Lower leg skin (tissue), 4 donors: ENCODE measurements around the gene TOP1. TPM values are rescaled to one million over a fixed set of nuclear protein-coding genes. Genes with fewer than 3 reads are reported as not detected.

Experiments
- DNase-seq, 2 donors: peaks; one replicate each; pipeline ENCODE4 v3.0.0-alpha.2; 2019; ENCODE audit warnings: low spot score in 2 of 2
- H3K4me3 ChIP-seq: fragments of 200-600 bp; sonication (generic); 2 replicates; pipeline ENCODE4 v1.5.1; 2017; ENCODE audit warnings: mild to moderate bottlenecking, low read depth; ENCODE audit not compliant: poor library complexity, severe bottlenecking
- POLR2A ChIP-seq, 2 donors: fragments of 450-650 bp; IDR thresholded peaks; one replicate each; pipeline ENCODE4 v1.6.1; 2016 to 2017; ENCODE audit warnings: antibody characterized with exemption in 2 of 2, mild to moderate bottlenecking in 1 of 2, moderate library complexity in 1 of 2
- whole genome bisulfite sequencing, 2 donors: methylation state at CpG; one replicate each; pipeline ENCODE4 v1.1.5; 2018; 5-methylcytosine and 5-hydroxymethylcytosine counted together
- intact Hi-C: fragments of 100-400 bp; cut with DNase I; formaldehyde crosslinking; loops from one replicate; pipeline ENCODE4 v1.15.0; 2023; ENCODE audit warnings: low total_unique reads
- total RNA-seq, 4 donors: library from RNA; depleted of rRNA; stranded (reverse); fragments of >200 nt; gene quantifications; one replicate each; pipeline ENCODE4 v1.1.0, GENCODE V29; 2016
- TF ChIP-seq, protein P1 (sequence below), 3 donors: fragments of 450-650 bp; IDR thresholded peaks; one replicate each; pipeline ENCODE4 v1.5.1; 2016; ENCODE audit warnings: antibody characterized with exemption in 3 of 3, mild to moderate bottlenecking in 3 of 3, moderate library complexity in 2 of 3

Gene TOP1
- total RNA-seq, 4 donors from 2014 or later = 29.8 to 37.1 (median 31.9) TPM

DNA sequence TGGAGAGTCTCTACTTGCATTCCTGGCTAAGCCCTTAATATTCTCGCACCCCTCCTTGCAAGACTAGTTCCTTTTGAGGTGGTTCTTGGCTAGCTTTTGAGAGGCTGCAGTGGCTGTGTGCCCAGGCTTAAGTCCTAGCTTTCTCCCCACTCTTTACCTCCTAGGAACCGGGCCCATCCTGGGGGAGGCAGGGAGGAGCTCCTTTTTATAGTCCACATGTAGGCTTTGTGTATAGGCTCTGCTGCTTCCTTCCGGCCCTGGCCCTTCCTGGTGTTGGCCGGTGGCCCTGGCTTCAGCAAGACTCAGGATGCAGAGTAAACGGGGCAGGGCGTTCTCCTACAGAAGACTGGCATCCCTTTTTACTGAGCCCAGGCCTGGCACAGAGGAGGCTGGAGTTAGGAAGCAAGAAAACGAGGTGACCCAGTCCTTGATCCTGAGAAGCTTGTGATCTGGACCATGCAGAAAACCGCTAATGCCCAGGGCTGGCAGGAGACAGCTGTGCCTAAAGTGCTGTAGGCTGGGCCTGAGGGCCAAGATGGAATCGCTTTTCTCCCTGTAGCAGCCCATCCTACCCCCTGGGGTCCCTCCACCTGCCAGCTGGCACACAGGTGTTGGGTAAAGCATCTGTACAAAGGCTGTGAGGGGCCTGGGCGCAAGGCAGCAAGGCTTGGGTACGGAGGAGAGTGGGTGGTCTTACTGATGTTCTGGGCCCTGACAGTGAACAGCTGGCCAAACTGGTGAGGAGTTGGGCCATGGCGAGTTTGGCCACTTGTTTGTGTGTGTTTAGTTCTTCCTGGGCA, 117.4 kb downstream of the TOP1 start:
- intact Hi-C loops = no loop called here
- DNase-seq = no peak
- 38 to 53% methylated on average over 12 of the region's 12 CpGs for WGBS, 2 donors
- no peak overlapping the region for H3K4me3 ChIP-seq
- no peak for TF ChIP-seq POLR2A (IDR thresholded peaks at IDR 0.05)
- TF ChIP-seq, protein P1, sequence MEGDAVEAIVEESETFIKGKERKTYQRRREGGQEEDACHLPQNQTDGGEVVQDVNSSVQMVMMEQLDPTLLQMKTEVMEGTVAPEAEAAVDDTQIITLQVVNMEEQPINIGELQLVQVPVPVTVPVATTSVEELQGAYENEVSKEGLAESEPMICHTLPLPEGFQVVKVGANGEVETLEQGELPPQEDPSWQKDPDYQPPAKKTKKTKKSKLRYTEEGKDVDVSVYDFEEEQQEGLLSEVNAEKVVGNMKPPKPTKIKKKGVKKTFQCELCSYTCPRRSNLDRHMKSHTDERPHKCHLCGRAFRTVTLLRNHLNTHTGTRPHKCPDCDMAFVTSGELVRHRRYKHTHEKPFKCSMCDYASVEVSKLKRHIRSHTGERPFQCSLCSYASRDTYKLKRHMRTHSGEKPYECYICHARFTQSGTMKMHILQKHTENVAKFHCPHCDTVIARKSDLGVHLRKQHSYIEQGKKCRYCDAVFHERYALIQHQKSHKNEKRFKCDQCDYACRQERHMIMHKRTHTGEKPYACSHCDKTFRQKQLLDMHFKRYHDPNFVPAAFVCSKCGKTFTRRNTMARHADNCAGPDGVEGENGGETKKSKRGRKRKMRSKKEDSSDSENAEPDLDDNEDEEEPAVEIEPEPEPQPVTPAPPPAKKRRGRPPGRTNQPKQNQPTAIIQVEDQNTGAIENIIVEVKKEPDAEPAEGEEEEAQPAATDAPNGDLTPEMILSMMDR (IDR thresholded peaks at IDR 0.05) = no peak

DNA sequence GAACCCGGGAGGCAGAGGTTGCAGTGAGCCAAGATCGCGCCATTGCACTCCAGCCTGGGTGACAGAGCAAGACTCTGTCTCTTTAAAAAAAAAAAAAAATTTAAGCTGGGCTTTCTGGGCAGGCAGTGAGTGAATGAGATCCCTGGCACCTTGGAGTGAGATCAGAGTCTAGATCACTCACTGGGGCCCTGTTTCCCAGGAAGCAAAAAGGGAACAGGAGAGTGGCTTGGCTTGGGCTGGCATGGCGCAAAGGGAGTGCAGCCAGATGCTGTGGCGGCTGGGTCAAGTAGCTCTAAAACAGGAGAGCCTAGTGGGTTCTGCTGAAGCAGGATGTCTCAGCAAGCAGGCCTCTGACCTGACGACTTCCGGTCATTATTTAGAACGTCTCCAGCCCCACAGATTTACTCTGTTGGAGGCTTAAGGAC, 119.2 kb downstream of the TOP1 start:
- DNase-seq = no peak
- TF ChIP-seq POLR2A (IDR thresholded peaks at IDR 0.05) = no peak
- TF ChIP-seq, protein P1 (IDR thresholded peaks at IDR 0.05) = no peak
- intact Hi-C loops = no loop called here
- WGBS, 2 donors = 61 to 65% methylated on average over 8 of the region's 8 CpGs
- H3K4me3 ChIP-seq = no peak overlapping the region

DNA sequence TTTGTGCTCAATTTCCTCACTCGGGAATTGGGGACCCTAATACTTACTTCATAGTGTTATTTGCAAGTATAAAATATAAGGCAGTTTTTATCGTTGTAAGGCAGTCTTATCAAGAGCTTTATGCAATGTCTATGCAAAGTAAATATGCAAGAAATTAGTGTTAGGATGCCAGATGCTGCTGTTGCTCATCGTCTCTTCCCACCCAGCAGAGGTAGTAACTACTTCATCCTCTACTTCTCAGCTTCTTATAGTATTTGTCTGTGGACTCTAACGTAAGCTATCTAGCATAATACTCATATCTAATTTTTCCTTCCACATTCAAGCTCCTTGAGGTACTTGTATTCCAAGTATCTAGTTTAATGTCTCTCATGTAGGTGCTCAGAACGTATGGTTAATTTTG, 120.3 kb downstream of the TOP1 start:
- H3K4me3 ChIP-seq = no peak overlapping the region
- intact Hi-C loops = no loop called here
- no peak for DNase-seq
- WGBS, 2 donors = 78 to 83% methylated on average over 5 of the region's 5 CpGs
- TF ChIP-seq, protein P1 (IDR thresholded peaks at IDR 0.05) = no peak
- no peak for TF ChIP-seq POLR2A (IDR thresholded peaks at IDR 0.05)

DNA sequence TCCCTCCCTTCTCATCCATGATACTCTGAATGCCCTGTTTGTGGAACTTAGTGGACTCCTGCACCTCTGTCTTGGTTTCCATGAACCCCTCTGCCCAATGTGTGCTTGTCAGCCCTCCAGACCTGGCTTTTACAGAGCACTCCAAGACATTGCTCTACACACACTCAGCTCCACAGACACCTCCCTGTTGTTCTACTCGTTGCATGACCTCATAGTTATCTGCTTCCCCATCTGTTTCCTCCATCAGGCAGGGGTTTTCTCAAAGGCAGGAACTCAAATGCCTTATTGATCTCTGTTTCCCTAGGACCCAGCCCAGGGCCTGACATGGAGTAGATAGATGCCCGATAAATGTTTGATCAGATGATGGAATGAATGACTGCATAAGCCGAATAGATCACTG, 122.0 kb downstream of the TOP1 start:
- 39 to 55% methylated on average over 3 of the region's 3 CpGs for WGBS, 2 donors
- no peak for TF ChIP-seq POLR2A (IDR thresholded peaks at IDR 0.05)
- TF ChIP-seq, protein P1 (IDR thresholded peaks at IDR 0.05) = no peak
- H3K4me3 ChIP-seq = no peak overlapping the region
- no peak for DNase-seq
- intact Hi-C loops = no loop called here

DNA sequence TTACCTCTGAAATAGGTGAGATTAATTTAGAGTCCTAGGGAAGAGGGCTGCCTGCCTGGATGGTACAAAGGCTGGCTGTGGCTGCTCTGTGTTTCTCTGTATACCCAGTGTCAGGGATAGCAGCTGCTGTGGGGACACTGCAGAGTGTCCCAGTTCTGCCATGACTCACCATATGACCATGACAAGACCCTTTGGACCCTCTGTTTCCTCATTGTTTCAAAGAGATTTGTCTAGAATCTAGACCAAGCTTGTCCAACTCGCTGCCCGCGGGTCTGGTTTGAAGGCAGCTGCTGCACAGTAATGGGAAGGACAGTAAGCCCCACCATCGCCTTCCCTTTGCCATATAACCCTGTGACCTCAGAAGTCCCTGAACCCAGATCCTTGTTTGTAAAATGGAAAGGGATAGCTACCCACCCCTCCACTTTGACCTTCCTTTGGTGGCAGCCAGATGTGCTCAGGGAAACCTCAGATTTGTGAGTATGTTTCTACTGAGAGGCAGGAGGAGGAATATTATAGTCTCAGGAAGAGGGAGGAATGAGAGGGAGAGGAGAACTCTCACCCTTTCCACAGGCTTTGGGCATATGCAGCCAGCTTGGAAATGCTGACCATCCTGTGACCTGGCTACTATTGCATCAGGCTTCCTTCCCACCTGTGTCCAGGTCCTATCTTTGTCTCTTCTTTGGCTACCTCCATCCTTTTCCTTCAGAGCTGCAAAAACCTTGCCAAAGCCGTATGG, 122.7 kb downstream of the TOP1 start:
- intact Hi-C loops = no loop called here
- H3K4me3 ChIP-seq = no peak overlapping the region
- no peak for TF ChIP-seq POLR2A (IDR thresholded peaks at IDR 0.05)
- TF ChIP-seq, protein P1 (IDR thresholded peaks at IDR 0.05) = no peak
- no peak for DNase-seq
- WGBS, 2 donors = 89 to 96% methylated on average over 5 of the region's 5 CpGs
